DOHH2 (cell line): ENCODE results near the gene PPFIBP2.

Experiments
- H3F3A ChIP-seq: fragments of 200-600 bp; sonication (generic), shearing (Covaris generic); 2 replicates; pipeline ENCODE4 v1.6.0; 2016; ENCODE audit warnings: antibody characterized with exemption, mild to moderate bottlenecking; ENCODE audit not compliant: control insufficient read depth, insufficient read depth
- H3K27ac ChIP-seq: fragments of 200-600 bp; sonication (generic); 2 replicates; pipeline ENCODE4 v1.5.1; 2014; ENCODE audit warnings: low read depth, mild to moderate bottlenecking, low read length, moderate library complexity
- H3K27me3 ChIP-seq: fragments of 200-600 bp; sonication (generic); 2 replicates; pipeline ENCODE4 v1.6.1; 2014; ENCODE audit warnings: mild to moderate bottlenecking, low read length, mixed read lengths; ENCODE audit not compliant: control insufficient read depth
- H3K36me3 ChIP-seq: fragments of 200-600 bp; sonication (generic); 2 replicates; pipeline ENCODE4 v1.6.1; 2014; ENCODE audit warnings: mild to moderate bottlenecking, low read length, moderate library complexity, mixed read lengths; ENCODE audit not compliant: control insufficient read depth
- H3K4me1 ChIP-seq: fragments of 200-600 bp; sonication (generic); 2 replicates; pipeline ENCODE4 v1.6.1; 2014; ENCODE audit warnings: mild to moderate bottlenecking, low read length, mixed read lengths; ENCODE audit not compliant: control insufficient read depth
- H3K4me2 ChIP-seq: fragments of 200-600 bp; sonication (generic); 2 replicates; pipeline ENCODE4 v1.6.0; 2014; ENCODE audit warnings: mild to moderate bottlenecking, low read length, moderate library complexity
- H3K4me3 ChIP-seq: fragments of 200-600 bp; sonication (generic); 2 replicates; pipeline ENCODE4 v1.5.1; 2014; ENCODE audit warnings: mild to moderate bottlenecking, low read length, mixed read lengths
- H3K79me2 ChIP-seq: fragments of 200-600 bp; sonication (generic); 2 replicates; pipeline ENCODE4 v1.6.1; 2014; ENCODE audit warnings: mild to moderate bottlenecking, low read length, mixed read lengths; ENCODE audit not compliant: control insufficient read depth
- H3K9me2 ChIP-seq: fragments of 200-600 bp; sonication (generic); replicated peaks from 2 replicates; pipeline ENCODE4 v1.6.1; 2014; ENCODE audit warnings: mild to moderate bottlenecking, low read length, mixed read lengths; ENCODE audit not compliant: control insufficient read depth
- H3K9me3 ChIP-seq: fragments of 200-600 bp; sonication (generic); 2 replicates; pipeline ENCODE4 v1.6.1; 2014; ENCODE audit warnings: antibody characterized with exemption, low read length, mixed read lengths; ENCODE audit not compliant: control insufficient read depth, insufficient read depth
- H4K20me1 ChIP-seq: fragments of 200-600 bp; sonication (generic); 2 replicates; pipeline ENCODE4 v1.6.0; 2014; ENCODE audit warnings: low read depth, mild to moderate bottlenecking, antibody characterized with exemption, low read length, moderate library complexity; ENCODE audit not compliant: control insufficient read depth, insufficient read depth
- EZH2phosphoT487 ChIP-seq: fragments of 200-600 bp; sonication (generic); IDR thresholded peaks from 2 replicates; pipeline ENCODE4 v1.6.1; 2017; ENCODE audit warnings: borderline replicate concordance, mild to moderate bottlenecking, antibody characterized with exemption, low read length, moderate library complexity, mixed read lengths
- TF ChIP-seq, protein P1 (sequence below): fragments of 200-600 bp; sonication (generic); IDR thresholded peaks from one replicate; pipeline ENCODE4 v1.5.1; 2014; ENCODE audit warnings: antibody characterized with exemption, mild to moderate bottlenecking, low read depth, low read length; ENCODE audit not compliant: poor library complexity, severe bottlenecking

The PPFIBP2 gene

DNA sequence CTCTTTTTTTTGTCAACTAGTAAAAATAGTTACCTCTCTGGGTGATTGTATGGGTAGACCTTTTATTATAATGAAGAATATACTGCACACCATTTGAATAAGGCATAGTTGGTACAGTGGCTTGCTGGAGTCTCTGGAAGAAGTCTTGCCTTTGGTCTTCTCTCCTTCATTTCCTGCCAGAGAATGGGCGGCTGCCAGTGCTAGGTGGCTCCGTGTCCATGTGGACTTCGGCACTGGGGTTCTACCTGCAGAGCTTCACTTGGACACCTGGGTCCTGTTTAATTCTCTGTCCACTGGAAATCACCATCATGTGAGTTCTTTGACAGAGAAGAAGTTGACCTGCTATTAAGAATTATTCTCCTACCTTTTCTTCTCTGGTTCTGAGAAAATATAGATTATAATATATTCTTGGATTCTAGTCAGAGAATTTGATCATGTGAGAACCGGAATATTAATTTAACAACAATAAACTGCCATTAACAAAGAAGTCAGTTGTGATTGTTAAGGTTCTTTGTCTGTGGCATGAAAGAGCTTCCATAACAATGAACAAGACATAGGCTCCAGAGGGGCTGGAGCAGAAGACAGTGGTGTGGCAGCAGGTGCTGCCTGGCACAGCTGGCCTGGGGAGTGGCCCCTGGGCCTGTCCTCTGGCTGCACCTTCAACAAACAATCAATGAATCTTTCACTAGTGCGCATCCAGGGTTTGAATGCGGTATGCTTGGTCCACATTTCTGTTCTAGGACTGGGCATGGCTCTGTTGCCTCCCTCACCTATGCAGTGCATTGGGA, 77.5 kb downstream of the PPFIBP2 start:
- H3K9me3 ChIP-seq: no peaks in the 10 kb centered on the region
- no peaks in the 10 kb centered on the region for H3K79me2 ChIP-seq
- TF ChIP-seq, protein P1, sequence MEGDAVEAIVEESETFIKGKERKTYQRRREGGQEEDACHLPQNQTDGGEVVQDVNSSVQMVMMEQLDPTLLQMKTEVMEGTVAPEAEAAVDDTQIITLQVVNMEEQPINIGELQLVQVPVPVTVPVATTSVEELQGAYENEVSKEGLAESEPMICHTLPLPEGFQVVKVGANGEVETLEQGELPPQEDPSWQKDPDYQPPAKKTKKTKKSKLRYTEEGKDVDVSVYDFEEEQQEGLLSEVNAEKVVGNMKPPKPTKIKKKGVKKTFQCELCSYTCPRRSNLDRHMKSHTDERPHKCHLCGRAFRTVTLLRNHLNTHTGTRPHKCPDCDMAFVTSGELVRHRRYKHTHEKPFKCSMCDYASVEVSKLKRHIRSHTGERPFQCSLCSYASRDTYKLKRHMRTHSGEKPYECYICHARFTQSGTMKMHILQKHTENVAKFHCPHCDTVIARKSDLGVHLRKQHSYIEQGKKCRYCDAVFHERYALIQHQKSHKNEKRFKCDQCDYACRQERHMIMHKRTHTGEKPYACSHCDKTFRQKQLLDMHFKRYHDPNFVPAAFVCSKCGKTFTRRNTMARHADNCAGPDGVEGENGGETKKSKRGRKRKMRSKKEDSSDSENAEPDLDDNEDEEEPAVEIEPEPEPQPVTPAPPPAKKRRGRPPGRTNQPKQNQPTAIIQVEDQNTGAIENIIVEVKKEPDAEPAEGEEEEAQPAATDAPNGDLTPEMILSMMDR: no peak
- no peak for TF ChIP-seq EZH2phosphoT487
- no peak overlapping the region for H3K4me3 ChIP-seq
- H3K4me1 ChIP-seq: peaks cover 8% of the 10 kb centered on the region; the same call in 1 of the 2 replicates
- H4K20me1 ChIP-seq: no peaks in the 10 kb centered on the region
- H3F3A ChIP-seq: no peaks in the 10 kb centered on the region
- no peaks in the 10 kb centered on the region for H3K27me3 ChIP-seq
- H3K27ac ChIP-seq: no peak overlapping the region
- no peaks in the 10 kb centered on the region for H3K36me3 ChIP-seq
- H3K9me2 ChIP-seq: no peaks in the 10 kb centered on the region
- no peak overlapping the region for H3K4me2 ChIP-seq

DNA sequence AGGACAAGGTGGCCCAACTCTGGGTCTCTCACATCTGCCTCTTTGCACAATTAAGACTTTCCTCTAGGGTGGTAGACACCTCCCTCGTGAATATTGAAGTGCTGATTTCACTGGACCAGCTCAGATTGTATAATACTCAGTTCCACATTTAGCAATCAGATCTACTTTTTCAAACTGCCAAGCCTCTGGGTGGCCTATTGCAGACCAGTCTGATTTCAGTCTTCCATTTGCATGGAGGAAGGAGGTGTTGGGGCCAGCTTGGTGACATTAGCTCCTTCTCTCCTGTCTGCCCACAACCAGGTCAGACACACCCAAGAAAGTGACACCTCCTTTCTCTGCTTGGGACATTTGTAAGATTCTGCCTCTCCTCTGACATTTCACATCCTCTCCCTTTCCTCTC, 78.2 kb downstream of the PPFIBP2 start:
- Histone ChIP-seq H3K4me3 (no peak overlapping the region), H3K36me3 (no peaks in the 10 kb centered on the region), H3K4me1 (peaks cover 8% of the 10 kb centered on the region; the same call in 1 of the 2 replicates), H3K9me3 (no peaks in the 10 kb centered on the region), H3K27me3 (no peaks in the 10 kb centered on the region), H3K27ac (no peak overlapping the region), H3F3A (no peaks in the 10 kb centered on the region), H3K9me2 (no peaks in the 10 kb centered on the region), H3K4me2 (no peak overlapping the region), H3K79me2 (no peaks in the 10 kb centered on the region), H4K20me1 (no peaks in the 10 kb centered on the region)
- no peak for TF ChIP-seq EZH2phosphoT487
- TF ChIP-seq, protein P1: no peak

GRCh38 chr11:7592711-7593110, 78.9 kb downstream of the PPFIBP2 start:
- H3K27me3 ChIP-seq: no peaks in the 10 kb centered on the region
- H3K27ac ChIP-seq: no peak overlapping the region
- H3F3A ChIP-seq: no peaks in the 10 kb centered on the region
- H3K9me2 ChIP-seq: no peaks in the 10 kb centered on the region
- no peaks in the 10 kb centered on the region for H4K20me1 ChIP-seq
- no peak overlapping the region for H3K4me2 ChIP-seq
- TF ChIP-seq EZH2phosphoT487: no peak
- TF ChIP-seq, protein P1: no peak
- peaks cover 8% of the 10 kb centered on the region; the same call in 1 of the 2 replicates for H3K4me1 ChIP-seq
- H3K9me3 ChIP-seq: no peaks in the 10 kb centered on the region
- no peaks in the 10 kb centered on the region for H3K79me2 ChIP-seq
- H3K36me3 ChIP-seq: no peaks in the 10 kb centered on the region
- H3K4me3 ChIP-seq: no peak overlapping the region
